22Rv1 (cell line): Measurements from ENCODE around the gene CSF1.

Source experiments
- CTCF ChIP-seq: fragments of 450-650 bp; IDR thresholded peaks from 2 replicates; pipeline ENCODE4 v1.5.1; 2017; ENCODE audit warnings: mild to moderate bottlenecking
- ZFX ChIP-seq: fragments of 450-650 bp; IDR thresholded peaks from 2 replicates; pipeline ENCODE4 v1.6.1; 2017; ENCODE audit warnings: antibody characterized with exemption, borderline replicate concordance

GRCh38 chr1:109901141-109901523, 9.5 kb upstream of the CSF1 start:
- TF ChIP-seq CTCF (no peak), ZFX (no peak)
